C4-2B (cell line): Measurements from ENCODE around the gene PAM.

Experiments
- ZFX ChIP-seq: fragments of 450-650 bp; IDR thresholded peaks from 2 replicates; pipeline ENCODE4 v1.6.1; 2017
- TF ChIP-seq, protein P1 (sequence below): fragments of 450-650 bp; conservative IDR thresholded peaks from 2 replicates; pipeline ENCODE4 v1.5.1; 2017; ENCODE audit warnings: mild to moderate bottlenecking

DNA sequence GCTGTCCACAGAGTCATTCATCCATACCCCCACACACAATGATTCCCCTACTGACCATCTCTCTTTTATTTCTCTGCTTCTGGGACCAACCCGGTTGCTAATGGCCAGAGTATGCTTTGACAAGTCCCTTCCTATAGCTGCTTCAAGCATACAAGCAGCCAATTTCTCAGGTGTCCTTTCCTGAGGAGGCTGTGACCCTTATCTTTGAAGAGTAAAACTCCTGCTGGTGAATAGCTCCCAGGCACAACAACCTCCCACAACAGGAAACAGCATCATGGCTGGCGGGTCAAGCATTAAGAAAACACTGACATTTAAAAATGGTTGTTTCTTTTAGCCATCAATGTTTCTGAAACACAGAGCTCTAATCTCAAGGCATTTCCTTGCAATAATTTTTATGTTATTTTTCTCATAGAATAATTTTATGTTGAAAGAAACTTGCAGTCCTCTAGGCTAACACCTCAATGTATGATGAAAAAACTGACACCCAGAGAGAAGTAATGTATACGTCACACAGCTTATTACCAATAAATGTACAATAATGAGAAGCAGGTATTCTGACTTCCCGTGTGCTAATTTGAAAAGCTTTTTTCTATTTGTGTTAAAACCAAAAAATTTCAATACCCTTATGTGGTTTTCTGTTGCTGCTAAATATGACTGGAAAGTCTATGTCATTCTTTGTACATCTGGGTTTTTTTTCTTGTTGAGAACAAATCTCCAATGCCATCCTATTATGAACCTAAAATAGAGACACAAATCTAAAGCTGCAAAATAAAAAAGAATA, 7.5 kb upstream of the PAM start:
- TF ChIP-seq, protein P1, sequence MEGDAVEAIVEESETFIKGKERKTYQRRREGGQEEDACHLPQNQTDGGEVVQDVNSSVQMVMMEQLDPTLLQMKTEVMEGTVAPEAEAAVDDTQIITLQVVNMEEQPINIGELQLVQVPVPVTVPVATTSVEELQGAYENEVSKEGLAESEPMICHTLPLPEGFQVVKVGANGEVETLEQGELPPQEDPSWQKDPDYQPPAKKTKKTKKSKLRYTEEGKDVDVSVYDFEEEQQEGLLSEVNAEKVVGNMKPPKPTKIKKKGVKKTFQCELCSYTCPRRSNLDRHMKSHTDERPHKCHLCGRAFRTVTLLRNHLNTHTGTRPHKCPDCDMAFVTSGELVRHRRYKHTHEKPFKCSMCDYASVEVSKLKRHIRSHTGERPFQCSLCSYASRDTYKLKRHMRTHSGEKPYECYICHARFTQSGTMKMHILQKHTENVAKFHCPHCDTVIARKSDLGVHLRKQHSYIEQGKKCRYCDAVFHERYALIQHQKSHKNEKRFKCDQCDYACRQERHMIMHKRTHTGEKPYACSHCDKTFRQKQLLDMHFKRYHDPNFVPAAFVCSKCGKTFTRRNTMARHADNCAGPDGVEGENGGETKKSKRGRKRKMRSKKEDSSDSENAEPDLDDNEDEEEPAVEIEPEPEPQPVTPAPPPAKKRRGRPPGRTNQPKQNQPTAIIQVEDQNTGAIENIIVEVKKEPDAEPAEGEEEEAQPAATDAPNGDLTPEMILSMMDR: no peak
- no peak for TF ChIP-seq ZFX
